Measurements from ENCODE around the gene TSPAN18. TPM values are rescaled to one million over a fixed set of nuclear protein-coding genes. Genes with fewer than 3 reads are reported as not detected.

The TSPAN18 gene
- total and polyA plus RNA-seq, 10 of the 15 experiments (the other 5 are each of a cell fraction or from before 2014, with no cell fraction given) = 0.02 to 0.77 (median 0.13) TPM; not detected in 1

DNA sequence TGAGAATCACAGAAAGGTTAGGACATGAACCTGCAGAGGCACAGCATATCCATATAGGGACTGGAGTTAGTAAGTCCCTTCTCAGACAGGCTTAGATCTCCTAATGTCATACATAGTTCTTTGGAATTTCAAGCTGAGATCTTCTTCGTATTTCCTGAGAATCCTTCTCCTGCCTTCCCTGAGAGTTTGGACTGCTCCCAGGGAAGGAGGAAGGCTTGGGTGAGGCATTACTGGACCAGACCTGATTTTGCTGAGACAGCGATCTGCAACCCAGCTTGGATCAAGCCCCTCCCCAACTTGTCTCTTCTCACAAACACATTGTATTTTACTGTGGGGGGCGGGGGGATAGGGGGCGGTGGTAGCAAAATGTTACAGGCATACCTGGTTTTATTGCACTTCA, 108.5 kb downstream of the TSPAN18 start:
- intact Hi-C loops (cut with micrococcal nuclease; ENCODE audit: unreplicated experiment) (no loop called here), in situ Hi-C loops (cut with MboI) (no loop called here)
- Histone ChIP-seq H3K9ac (ENCODE audit: control insufficient read depth, insufficient read depth, low read length) (no peak overlapping the region), H2AFZ (ENCODE audit: control insufficient read depth, low read depth, low read length) (no peak overlapping the region), H3K4me3 (no peak overlapping the region), H4K20me1 (ENCODE audit: control insufficient read depth, insufficient read depth) (no peaks in the 10 kb centered on the region), H3K27ac (ENCODE audit: control insufficient read depth, insufficient read depth) (no peak overlapping the region), H3K9me3 (replicated peaks; ENCODE audit: control insufficient read depth, insufficient read depth, low read length) (no peaks in the 10 kb centered on the region), H3K4me1 (ENCODE audit: control insufficient read depth, insufficient read depth, low read length) (no peaks in the 10 kb centered on the region), H3K4me2 (ENCODE audit: control insufficient read depth, insufficient read depth) (no peak overlapping the region), H3K27me3 (replicated peaks in 1 of 2; ENCODE audit: control insufficient read depth in 2 of 2, insufficient read depth in 2 of 2, low read length in 1 of 2) (peaks cover 0 to 8% of the 10 kb centered on the region in 2 experiments; a peak in 2 of 4 replicates), H3K79me2 (ENCODE audit: control insufficient read depth, insufficient read depth, low read length) (no peaks in the 10 kb centered on the region), H3K36me3 (ENCODE audit: control insufficient read depth in 2 of 2, insufficient read depth in 2 of 2, low read length in 1 of 2) (no peaks in the 10 kb centered on the region)
- RAD21 ChIA-PET (ENCODE audit: unreplicated experiment) = interaction anchor here (1.1 kb wide), 1 partner anchor 76 kb away, joined by 3 read pairs; no protein-coding TSS in a partner anchor
- FAIRE-seq (no peak), DNase-seq (ENCODE audit: low read depth, low spot score) (no peak), ATAC-seq (no peak)
- SMC1A ChIA-PET (ENCODE audit: uncharacterized antibody, unreplicated experiment) = no interaction called here
- POLR2A ChIA-PET = no interaction called here
- CTCF ChIA-PET = interaction anchor here (0.6 kb wide), 2 partner anchors 311 to 1469 kb away, joined by 3 read pairs; no protein-coding TSS in a partner anchor
- 25% methylated on average over 4 of the region's 4 CpGs for WGBS (ENCODE audit: insufficient coverage, insufficient replicate concordance, low lambda C conversion rate, missing lambda C conversion rate)
- BruUV-seq (replicated peaks) = no TSS peak
- no peak for TF ChIP-seq ZNF217 (IDR thresholded peaks at IDR 0.05)
- TF ChIP-seq ZNF207 (IDR thresholded peaks at IDR 0.05; ENCODE audit: borderline replicate concordance) = no peak
- no peak for TF ChIP-seq ATF7 (IDR thresholded peaks at IDR 0.05; ENCODE audit: low read depth)
- no peak for TF ChIP-seq SIN3A (IDR thresholded peaks at IDR 0.05; ENCODE audit: low read depth, low read length)
- no peak for TF ChIP-seq EGR1 (IDR thresholded peaks at IDR 0.05; ENCODE audit: borderline replicate concordance in 1 of 2, low read depth in 2 of 2, low read length in 2 of 2)
- TF ChIP-seq SP1 (IDR thresholded peaks at IDR 0.05; ENCODE audit: low read depth, low read length) = no peak

DNA sequence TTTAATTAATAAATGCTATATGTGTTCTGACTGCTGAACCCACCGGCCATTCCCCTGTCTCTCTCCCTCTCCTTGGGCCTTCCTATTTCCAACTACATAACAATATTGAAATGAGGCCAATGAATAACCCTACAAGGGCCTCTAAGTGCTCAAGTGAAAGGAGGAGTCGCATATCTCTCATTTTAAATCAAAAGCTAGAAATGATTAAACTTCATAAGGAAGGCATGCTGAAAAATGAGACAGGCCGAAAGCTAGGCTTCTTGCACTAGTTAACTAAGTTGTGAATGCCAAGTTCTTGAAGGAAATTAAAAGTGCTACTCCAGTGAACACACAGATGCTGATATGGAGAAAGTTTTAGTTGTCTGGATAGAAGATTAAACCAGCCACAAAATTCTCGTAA, 109.2 kb downstream of the TSPAN18 start:
- H3K79me2 ChIP-seq (ENCODE audit: control insufficient read depth, insufficient read depth, low read length) = no peaks in the 10 kb centered on the region
- ChIA-PET CTCF (no interaction called here), SMC1A (ENCODE audit: uncharacterized antibody, unreplicated experiment) (interaction anchor here (1.3 kb wide), 1 partner anchor 12 kb away, joined by 4 read pairs; no protein-coding TSS in a partner anchor), POLR2A (no interaction called here), RAD21 (ENCODE audit: unreplicated experiment) (interaction anchor here (1.1 kb wide), 1 partner anchor 75 kb away, joined by 3 read pairs; no protein-coding TSS in a partner anchor)
- H3K4me2 ChIP-seq (ENCODE audit: control insufficient read depth, insufficient read depth) = no peak overlapping the region
- in situ Hi-C loops (cut with MboI) = no loop called here
- intact Hi-C loops (cut with micrococcal nuclease; ENCODE audit: unreplicated experiment) = no loop called here
- H3K27me3 ChIP-seq (replicated peaks in 1 of 2; ENCODE audit: control insufficient read depth in 2 of 2, insufficient read depth in 2 of 2, low read length in 1 of 2) = peaks cover 0 to 8% of the 10 kb centered on the region in 2 experiments; a peak in 2 of 4 replicates
- WGBS (ENCODE audit: insufficient coverage, insufficient replicate concordance, low lambda C conversion rate, missing lambda C conversion rate) = 39% methylated on average over 4 of the region's 4 CpGs
- no peak for FAIRE-seq
- H2AFZ ChIP-seq (ENCODE audit: control insufficient read depth, low read depth, low read length) = no peak overlapping the region
- no peaks in the 10 kb centered on the region for H3K9me3 ChIP-seq (replicated peaks; ENCODE audit: control insufficient read depth, insufficient read depth, low read length)
- no peaks in the 10 kb centered on the region for H3K36me3 ChIP-seq (ENCODE audit: control insufficient read depth in 2 of 2, insufficient read depth in 2 of 2, low read length in 1 of 2)
- no peak for ATAC-seq
- no peak overlapping the region for H3K9ac ChIP-seq (ENCODE audit: control insufficient read depth, insufficient read depth, low read length)
- H3K4me3 ChIP-seq = no peak overlapping the region
- H3K4me1 ChIP-seq (ENCODE audit: control insufficient read depth, insufficient read depth, low read length) = no peaks in the 10 kb centered on the region
- no peak overlapping the region for H3K27ac ChIP-seq (ENCODE audit: control insufficient read depth, insufficient read depth)
- DNase-seq (ENCODE audit: low read depth, low spot score) = no peak
- H4K20me1 ChIP-seq (ENCODE audit: control insufficient read depth, insufficient read depth) = no peaks in the 10 kb centered on the region
- no TSS peak for BruUV-seq (replicated peaks)
- TF ChIP-seq HDAC6 (IDR thresholded peaks at IDR 0.05; ENCODE audit: unreplicated experiment) (no peak), IRF4 (IDR thresholded peaks at IDR 0.05; ENCODE audit: low read depth, low read length) (no peak), BCL11A (IDR thresholded peaks at IDR 0.05; ENCODE audit: low read depth, low read length) (no peak), NR2C2 (IDR thresholded peaks at IDR 0.05; ENCODE audit: borderline replicate concordance, control insufficient read depth, insufficient read length, low read depth) (no peak), CHD2 (IDR thresholded peaks at IDR 0.05; ENCODE audit: borderline replicate concordance, low read depth, low read length) (no peak), ZNF207 (IDR thresholded peaks at IDR 0.05; ENCODE audit: borderline replicate concordance) (no peak), CHD4 (IDR thresholded peaks at IDR 0.05) (no peak)
- TF ChIP-seq, protein P1, sequence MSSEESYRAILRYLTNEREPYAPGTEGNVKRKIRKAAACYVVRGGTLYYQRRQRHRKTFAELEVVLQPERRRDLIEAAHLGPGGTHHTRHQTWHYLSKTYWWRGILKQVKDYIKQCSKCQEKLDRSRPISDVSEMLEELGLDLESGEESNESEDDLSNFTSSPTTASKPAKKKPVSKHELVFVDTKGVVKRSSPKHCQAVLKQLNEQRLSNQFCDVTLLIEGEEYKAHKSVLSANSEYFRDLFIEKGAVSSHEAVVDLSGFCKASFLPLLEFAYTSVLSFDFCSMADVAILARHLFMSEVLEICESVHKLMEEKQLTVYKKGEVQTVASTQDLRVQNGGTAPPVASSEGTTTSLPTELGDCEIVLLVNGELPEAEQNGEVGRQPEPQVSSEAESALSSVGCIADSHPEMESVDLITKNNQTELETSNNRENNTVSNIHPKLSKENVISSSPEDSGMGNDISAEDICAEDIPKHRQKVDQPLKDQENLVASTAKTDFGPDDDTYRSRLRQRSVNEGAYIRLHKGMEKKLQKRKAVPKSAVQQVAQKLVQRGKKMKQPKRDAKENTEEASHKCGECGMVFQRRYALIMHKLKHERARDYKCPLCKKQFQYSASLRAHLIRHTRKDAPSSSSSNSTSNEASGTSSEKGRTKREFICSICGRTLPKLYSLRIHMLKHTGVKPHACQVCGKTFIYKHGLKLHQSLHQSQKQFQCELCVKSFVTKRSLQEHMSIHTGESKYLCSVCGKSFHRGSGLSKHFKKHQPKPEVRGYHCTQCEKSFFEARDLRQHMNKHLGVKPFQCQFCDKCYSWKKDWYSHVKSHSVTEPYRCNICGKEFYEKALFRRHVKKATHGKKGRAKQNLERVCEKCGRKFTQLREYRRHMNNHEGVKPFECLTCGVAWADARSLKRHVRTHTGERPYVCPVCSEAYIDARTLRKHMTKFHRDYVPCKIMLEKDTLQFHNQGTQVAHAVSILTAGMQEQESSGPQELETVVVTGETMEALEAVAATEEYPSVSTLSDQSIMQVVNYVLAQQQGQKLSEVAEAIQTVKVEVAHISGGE (CRISPR knock-in tag; IDR thresholded peaks at IDR 0.05) = no peak
- TF ChIP-seq, protein P2, sequence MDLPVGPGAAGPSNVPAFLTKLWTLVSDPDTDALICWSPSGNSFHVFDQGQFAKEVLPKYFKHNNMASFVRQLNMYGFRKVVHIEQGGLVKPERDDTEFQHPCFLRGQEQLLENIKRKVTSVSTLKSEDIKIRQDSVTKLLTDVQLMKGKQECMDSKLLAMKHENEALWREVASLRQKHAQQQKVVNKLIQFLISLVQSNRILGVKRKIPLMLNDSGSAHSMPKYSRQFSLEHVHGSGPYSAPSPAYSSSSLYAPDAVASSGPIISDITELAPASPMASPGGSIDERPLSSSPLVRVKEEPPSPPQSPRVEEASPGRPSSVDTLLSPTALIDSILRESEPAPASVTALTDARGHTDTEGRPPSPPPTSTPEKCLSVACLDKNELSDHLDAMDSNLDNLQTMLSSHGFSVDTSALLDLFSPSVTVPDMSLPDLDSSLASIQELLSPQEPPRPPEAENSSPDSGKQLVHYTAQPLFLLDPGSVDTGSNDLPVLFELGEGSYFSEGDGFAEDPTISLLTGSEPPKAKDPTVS (IDR thresholded peaks at IDR 0.05; ENCODE audit: low read depth, low read length) = no peak
